NCI-H128 (cell line): Measurements from ENCODE around the gene PRLH.
"Not testable (repeated sequence)": the region's sequence is repeated elsewhere in the genome, so short reads cannot be mapped to it uniquely, and the experiment has no call there.

Experiments used
- DNase-seq: peaks from one replicate; lab custom pipeline; 2025; ENCODE audit not compliant: unreplicated experiment; lab: John Stamatoyannopoulos, UW

The PRLH gene

GRCh38 chr2:237599465-237600110 lies 33.2 kb downstream of the PRLH start:
- DNase-seq, result no peak

GRCh38 chr2:237600205-237600846 lies 34.0 kb downstream of the PRLH start:
- no peak for DNase-seq

DNA sequence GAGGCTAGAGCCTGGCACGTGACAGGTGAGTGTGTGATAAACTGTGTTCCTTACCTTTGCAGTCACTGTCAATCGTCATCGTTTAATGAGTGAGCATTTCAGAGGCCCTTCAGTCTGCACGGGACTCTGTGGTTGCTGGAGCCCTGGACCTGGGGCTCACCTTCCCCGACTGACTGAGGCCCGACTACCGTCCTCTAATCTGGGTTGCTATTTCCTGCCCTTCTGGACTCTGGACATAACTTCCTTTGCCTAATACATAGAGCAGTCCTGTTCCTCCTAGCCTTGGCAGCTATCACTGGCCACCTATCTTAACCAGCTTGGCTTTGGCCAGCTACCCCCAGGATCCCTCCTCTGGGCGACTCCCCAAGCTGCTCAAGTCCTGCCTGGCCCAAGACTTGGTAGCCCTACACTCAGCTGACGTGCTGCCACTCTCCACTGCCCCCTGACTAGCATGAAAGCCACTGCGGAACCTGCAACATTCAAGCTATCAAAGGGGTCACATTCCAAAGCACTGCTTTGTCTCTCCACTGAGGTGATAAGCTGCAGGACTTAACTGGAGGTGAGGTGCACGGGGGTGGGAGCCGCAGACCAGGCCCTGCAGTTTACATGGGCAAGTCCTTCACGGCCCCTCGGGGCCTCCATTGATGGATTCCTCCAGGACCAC lies 35.2 kb downstream of the PRLH start:
- no peak for DNase-seq

- DNase-seq, result no peak
Observed at GRCh38 chr2:237602409-237602808, 36.0 kb downstream of the PRLH start.

DNA sequence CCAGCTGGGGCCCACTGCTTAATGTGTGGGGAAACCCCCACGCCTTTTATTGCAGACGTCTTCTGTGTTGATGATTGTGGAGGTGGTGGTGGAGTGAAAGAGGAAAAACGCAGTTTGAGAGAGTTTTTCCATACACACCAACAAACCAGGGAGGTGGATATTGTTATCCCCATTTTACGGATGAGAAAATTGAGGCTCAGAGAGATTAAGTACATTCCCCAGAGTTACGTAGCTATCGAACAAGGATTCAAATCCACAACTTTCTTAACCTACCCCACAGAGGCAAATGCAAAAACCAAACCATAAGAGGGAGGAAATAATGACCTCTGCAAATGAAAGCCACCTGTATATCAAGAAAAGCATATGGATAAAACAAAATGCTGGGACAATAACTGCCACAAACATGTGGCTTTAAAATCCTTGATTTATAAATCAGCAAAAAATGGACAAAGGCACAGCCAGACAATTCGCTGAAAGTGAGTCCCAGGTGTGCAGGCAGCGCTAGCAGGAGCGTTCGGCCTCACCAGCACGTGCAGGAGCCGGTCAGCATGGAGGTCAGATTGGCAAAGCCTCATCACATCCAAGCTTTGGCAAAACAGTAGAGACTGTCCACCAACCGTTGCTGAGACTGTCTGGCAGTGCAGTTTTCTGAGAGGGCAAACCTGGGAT lies 36.8 kb downstream of the PRLH start:
- no peak for DNase-seq

DNA sequence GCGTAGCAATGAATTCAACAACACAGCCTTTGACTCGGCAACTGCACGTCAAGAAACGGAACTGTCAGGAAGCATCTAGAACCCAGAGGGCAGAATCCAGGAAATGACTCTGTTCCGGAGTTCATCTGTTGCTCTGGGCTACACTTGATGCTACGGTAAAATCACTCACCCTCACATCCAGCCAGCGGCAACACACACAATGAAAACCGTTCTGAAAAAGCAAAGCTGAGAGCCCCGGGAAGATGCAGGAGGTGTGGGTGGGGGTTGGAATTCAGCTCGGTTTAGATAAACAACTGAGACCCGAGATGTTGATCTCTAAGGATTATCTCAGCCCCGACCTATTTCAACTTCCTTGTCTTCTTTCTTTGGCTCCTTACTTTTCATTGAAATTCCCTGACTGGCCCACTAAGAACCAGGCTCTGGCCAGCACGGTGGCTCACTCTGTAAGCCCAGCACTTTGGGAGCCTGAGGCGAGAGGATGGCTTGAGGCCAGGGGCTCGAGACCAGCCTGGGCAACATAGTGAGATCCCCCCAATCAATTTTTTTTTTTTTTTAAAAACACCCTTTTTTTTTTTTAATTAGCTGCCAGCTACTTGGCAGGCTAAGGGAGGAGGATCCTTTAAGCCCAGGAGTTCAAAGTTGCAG lies 37.5 kb downstream of the PRLH start:
- DNase-seq, result no peak

- DNase-seq, result no peak
Observed at GRCh38 chr2:237604391-237604790, 38.0 kb downstream of the PRLH start.

- no peak for DNase-seq
Observed at GRCh38 chr2:237604960-237605359, 38.6 kb downstream of the PRLH start.

GRCh38 chr2:237606522-237606921 lies 40.1 kb downstream of the PRLH start:
- not testable (repeated sequence) for DNase-seq

GRCh38 chr2:237612527-237613357 lies 46.4 kb downstream of the PRLH start:
- no peak for DNase-seq

GRCh38 chr2:237613679-237614078 lies 47.3 kb downstream of the PRLH start:
- no peak for DNase-seq

GRCh38 chr2:237614151-237614720 lies 47.9 kb downstream of the PRLH start:
- DNase-seq, result no peak

- no peak for DNase-seq
Observed at GRCh38 chr2:237615631-237616249, 49.4 kb downstream of the PRLH start.

DNA sequence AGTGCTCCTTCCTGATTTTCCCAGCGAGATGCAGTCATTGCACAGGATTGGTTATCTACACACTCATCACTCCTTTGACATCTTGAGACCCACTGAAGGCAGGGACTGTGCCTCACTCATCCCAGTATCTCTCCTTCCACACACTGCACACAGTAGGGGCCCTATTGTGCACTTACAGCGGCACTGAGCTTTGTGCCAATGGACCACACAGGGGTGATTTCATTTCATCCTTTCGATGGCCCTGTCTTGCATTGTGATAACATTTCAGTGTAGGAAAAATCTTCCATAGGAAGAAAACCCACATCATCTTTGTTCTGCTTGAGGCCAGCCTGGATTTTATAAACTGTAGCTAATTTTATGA lies 50.0 kb downstream of the PRLH start:
- no peak for DNase-seq
